HPDE6-E6E7 (cell line): Measurements from ENCODE around the gene ADARB1.

Source experiments
- DNase-seq: peaks from one replicate; pipeline ENCODE4 v3.0.0; 2011; ENCODE audit warnings: missing footprints; ENCODE audit errors: extremely low spot score

ADARB1 gene

DNA sequence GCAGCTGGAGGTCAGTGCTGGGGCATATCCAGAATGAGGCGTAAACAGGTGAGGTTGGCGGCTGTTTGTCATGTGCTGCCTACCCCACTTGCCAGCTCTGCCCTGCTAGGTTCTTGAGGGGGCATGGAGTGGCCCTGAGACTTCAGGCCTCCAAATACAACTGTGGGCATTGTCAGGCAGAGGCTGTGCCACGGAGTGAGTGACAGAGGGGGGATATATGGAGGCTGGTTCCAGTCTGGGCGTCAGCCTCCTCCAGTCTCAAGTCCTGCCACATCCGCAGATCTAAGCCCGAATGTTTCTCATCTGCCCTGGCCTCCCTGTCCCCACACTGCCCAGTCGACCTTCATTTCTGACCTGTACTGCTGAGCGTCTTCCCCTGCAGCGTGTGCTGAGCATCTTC, 128.0 kb downstream of the ADARB1 start:
- DNase-seq: no peak

- no peak for DNase-seq
These were observed 128.5 kb downstream of the ADARB1 start for GRCh38 chr21:45202889-45203288.

DNA sequence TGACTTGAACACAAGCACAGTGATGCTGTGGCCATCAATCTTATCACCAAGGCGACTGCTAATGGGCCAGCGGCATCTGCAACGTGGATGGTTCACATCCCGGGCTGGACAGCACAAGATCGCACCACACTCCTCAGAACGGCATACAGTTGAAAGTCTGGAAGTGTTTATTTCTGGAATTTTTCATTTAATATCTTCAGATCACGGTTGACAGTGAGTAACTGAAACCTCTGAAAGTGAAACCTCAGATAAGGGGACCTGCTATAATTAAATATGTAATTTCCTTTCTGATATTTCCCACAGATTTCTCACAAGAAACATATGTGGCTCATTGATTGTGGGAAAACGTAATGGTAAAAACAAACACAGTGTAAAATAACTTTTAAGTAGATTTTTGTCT, 129.6 kb downstream of the ADARB1 start:
- no peak for DNase-seq

GRCh38 chr21:45204395-45204794, 130.0 kb downstream of the ADARB1 start:
- DNase-seq: no peak

DNA sequence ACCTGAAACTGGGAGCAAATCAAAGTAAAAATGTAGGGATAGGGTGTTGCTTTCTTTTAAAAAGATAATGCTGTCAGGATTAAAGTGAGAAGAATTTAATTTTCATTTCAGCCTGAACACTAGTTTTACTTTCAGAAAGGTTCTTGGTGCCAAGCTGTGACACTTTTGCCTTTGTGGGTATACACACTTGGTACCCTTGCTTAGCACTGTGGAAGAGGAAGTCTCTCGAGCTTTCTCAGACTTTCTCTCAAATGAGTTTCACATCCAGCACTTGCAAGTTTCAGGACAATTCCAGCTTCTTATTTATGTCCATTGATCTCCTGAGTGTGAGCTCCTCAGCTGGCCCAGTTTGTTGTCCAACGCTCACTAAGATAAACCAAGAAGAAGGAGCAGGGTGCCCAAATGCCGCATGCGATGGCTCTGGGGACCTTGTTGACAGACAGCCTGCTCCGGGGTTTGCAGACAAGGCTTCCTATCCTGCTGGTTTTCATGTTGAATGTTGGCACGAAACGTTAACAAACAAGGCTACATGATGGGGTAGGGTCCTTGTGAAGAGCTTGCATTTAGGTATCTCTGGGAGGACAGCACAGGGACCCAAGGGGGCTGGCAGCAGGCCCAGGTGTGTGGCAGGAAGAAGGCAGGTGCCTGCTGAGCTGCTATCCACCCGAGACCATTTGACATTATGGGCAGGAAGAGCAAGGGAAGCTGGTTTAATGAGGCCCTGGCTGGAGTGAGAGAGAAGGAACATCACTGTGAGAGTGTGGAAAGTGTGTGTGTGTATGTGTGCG, 133.7 kb downstream of the ADARB1 start:
- no peak for DNase-seq

DNA sequence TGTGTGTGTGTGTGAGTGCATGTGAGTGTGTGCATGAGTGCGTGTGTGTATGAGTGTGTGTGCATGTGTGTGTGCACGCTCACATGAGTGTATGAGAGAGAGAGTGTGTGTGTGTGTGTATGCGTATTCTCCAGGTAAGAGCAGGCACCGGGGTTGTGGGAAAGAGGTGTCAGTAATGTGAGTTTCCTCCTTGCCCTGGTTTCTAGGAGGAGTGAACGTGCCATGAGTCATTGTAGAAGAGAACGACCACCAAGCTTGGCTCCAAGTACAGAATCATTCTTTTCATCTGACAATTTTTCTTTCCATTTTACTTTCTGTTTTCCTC, 134.2 kb downstream of the ADARB1 start:
- no peak for DNase-seq

DNA sequence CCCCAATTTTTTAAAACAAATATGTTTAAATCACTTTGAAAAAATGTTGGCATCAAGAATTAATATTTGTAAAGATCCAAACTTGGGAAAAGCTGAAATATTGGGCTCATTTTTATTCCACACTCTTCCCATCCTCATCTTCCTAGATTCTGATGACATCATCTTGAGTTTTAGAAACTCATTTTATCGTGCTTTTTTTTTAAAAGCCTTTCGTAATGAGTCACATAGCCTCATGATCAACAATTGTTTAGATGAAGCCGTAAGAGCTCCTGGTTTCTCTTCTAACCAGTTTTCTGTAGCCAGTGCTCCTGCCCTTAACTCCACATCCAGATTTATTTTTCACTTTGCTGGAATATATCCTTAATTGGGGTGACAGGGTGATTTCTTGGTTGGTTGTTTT, 134.7 kb downstream of the ADARB1 start:
- DNase-seq: no peak

DNA sequence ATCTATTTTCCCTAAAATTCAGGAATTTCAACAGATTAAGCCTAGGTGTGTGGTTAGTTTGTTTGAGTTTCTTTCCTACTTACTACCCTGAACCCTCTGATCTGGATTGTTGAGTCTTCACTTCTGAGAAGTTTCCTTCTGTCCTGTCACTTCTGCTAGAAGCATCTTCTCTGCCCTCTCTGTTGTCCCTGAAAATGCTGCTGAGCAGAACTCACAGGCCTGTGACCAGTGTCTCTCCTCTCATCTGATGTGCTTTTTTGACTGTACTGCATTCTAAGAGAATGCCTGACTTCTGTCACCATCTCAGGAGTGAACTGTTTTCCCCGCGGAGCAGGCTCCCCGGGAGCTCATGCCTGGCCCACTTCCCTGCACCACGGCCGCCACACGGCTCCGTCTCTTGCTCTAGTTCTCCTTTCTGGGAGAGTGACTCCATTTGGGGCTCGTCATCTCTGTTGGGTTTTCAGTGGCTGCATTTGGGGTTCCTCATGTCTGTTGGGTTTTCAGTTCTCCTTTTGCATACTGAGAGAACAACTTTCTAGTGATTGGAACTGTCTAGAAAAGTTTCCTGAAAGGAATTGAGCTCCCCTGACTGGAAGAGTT, 135.4 kb downstream of the ADARB1 start:
- DNase-seq: no peak

DNA sequence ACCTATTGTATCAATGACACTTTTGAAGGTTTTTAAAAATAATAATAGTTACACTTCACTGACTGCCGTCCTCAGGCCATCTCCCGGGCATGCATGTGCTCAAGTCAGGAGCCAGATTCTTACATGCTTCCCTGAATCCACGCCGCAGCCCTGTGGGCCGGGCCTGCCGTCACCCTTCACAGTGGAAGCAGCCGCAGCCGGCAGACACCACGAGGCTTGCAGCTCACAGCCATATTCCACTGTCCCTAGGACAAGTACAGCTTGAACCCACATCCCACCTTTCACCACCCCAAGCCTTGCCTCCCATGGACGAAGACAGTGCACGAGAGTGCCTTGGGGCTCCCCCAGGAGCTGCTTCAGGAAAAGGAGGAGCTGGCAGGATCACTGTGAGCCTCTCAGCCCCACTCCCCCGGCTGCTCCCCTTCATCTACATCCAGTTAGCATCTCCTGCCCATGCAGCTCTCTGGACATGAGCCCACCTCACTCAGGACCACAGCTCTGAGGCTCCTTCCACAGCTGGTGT, 136.1 kb downstream of the ADARB1 start:
- DNase-seq: no peak

- no peak for DNase-seq
These were observed 137.3 kb downstream of the ADARB1 start for GRCh38 chr21:45211661-45212060.

DNA sequence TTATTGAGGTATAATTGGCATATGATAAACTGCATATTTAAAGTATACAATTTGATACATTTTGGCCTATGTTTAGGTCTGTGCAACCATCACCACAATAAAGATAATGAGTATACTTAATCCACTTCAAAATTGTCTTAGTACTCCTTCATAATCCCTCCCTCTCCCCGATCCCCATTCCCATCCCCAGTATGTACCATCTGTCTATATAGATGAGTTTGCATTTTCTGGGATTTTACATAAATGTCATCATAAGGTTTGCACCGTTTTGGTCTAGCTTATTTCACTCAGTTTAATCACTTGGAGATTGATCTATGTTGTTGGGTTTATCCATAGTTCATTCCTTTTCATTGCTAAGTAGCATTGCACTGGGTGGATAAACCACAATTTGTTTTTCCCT, 139.0 kb downstream of the ADARB1 start:
- no peak for DNase-seq

GRCh38 chr21:45215213-45215612, 140.8 kb downstream of the ADARB1 start:
- DNase-seq: no peak

GRCh38 chr21:45217010-45217409, 142.6 kb downstream of the ADARB1 start:
- DNase-seq: no peak

- no peak for DNase-seq
These were observed 145.1 kb downstream of the ADARB1 start for GRCh38 chr21:45219517-45219916.

GRCh38 chr21:45220071-45220481, 145.7 kb downstream of the ADARB1 start:
- no peak for DNase-seq

DNA sequence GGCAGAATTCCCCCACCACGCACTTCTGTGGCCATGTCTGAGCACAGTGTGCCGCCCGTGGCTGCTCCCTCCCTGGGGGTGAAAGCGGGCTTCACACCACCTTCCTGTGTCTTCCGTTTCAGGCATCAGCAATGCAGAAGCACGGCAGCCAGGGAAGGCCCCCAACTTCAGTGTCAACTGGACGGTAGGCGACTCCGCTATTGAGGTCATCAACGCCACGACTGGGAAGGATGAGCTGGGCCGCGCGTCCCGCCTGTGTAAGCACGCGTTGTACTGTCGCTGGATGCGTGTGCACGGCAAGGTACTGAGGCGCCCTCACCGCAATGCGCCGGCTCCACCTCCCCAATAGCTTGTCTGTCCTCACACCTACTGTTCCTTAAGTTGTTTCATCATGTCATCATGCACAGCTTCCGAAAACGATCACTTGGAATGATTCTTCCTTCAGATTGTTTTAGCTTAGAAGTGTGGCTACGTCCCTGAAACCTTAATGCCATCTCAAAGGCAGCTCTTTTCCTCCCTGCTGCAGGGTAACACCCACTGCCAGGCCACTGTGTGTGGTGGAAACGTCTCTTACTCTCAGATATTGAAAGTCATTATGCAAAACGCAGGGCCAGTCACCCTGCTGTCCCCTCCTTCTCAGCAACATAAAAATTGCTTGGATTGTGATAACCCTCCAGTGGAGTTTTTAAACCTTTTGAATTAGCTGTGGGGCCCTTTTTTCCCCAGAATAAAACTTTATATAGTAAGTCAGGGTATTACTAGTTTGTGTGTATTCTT, 146.5 kb downstream of the ADARB1 start:
- no peak for DNase-seq

DNA sequence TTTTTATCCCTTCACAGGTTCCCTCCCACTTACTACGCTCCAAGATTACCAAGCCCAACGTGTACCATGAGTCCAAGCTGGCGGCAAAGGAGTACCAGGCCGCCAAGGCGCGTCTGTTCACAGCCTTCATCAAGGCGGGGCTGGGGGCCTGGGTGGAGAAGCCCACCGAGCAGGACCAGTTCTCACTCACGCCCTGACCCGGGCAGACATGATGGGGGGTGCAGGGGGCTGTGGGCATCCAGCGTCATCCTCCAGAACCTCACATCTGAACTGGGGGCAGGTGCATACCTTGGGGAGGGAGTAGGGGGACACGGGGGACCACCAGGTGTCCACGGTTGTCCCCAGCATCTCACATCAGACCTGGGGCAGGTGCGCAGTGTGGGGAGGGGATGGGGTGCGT, 147.6 kb downstream of the ADARB1 start:
- no peak for DNase-seq

GRCh38 chr21:45223236-45224185, 149.1 kb downstream of the ADARB1 start:
- DNase-seq: no peak

DNA sequence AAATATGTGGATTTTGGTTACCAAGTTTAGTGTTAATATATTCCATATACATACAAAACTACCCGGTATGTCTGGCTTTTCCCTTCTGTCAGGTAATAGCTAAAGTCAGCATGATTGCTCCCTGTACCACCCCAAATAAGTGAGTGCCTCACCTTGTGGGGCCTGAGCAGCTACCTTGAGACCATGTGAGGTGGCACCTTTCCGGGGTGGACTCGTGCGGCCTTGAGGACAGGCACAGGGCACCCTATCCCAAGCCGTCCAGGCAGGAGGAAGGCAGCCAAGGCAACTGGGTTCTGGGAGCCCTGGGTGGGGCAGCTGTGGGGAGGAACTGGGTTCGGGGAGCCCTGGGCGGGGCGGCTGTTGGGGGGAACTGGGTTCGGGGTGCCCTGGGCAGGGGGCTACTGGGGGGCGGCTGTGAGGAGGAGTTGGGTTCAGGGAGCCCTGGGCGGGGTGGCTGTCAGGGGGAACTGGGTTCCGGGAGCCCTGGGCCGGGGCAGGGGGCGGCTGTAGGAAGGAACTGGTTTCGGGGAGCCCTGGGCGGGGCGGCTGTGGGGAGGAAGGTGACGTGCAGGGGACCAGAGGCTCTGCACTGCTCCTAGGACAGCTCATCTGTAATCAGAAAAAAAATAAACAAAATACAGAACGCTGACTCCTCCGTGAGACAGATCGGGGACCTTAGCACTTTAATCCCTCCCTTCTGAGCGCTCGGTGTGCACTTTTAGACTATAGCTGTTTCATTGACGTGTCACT, 150.0 kb downstream of the ADARB1 start:
- no peak for DNase-seq

DNA sequence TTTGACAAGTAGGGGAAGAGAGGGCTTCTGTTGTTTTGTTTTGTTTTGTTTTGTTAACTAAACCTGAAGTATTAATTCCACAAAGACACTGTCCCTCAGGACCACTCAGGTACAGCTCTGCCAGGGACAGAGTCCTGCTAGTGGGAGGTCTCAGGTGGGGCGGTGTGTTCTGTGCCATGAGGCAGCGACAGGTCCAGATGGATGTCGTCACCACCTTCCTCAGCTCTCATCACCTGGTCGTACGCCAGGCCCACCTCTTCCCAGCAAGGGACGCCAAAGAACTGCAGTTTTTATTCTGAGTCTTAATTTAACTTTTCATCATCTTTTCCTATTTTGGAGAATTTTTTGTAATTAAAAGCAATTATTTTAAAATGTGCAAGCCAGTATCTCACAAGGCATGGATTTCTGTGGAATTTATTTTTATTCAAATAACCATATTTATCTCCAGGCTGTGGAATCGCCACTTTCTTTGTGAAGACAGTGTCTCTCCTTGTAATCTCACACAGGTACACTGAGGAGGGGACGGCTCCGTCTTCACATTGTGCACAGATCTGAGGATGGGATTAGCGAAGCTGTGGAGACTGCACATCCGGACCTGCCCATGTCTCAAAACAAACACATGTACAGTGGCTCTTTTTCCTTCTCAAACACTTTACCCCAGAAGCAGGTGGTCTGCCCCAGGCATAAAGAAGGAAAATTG, 150.8 kb downstream of the ADARB1 start:
- DNase-seq: no peak
